Measurements from ENCODE around the gene NAT16. TPM values are rescaled to one million over a fixed set of nuclear protein-coding genes. Genes with fewer than 3 reads are reported as not detected.

The NAT16 gene
- total and polyA plus RNA-seq, 2 of the 13 experiments (the other 11 are each of a cell fraction or from before 2014, with no cell fraction given): 0.04 TPM; not detected in 1

DNA sequence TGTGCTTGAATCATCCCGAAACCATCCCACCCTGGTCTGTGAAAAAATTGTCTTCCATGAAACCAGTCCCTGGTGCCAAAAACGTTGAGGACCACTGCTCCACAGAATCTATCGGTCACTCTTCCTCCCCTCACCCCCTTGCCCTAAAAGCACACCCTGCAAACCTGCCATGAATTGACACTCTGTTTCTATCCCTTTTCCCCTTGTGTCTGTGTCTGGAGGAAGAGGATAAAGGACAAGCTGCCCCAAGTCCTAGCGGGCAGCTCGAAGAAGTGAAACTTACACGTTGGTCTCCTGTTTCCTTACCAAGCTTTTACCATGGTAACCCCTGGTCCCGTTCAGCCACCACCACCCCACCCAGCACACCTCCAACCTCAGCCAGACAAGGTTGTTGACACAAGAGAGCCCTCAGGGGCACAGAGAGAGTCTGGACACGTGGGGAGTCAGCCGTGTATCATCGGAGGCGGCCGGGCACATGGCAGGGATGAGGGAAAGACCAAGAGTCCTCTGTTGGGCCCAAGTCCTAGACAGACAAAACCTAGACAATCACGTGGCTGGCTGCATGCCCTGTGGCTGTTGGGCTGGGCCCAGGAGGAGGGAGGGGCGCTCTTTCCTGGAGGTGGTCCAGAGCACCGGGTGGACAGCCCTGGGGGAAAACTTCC lies 54.0 kb downstream of the NAT16 start (continued):
- TF ChIP-seq SP2 (CRISPR knock-in tag; IDR thresholded peaks at IDR 0.05): no peak
- no peak for TF ChIP-seq ZSCAN20 (CRISPR knock-in tag; IDR thresholded peaks at IDR 0.05; ENCODE audit: borderline replicate concordance)
- TF ChIP-seq, protein P1, sequence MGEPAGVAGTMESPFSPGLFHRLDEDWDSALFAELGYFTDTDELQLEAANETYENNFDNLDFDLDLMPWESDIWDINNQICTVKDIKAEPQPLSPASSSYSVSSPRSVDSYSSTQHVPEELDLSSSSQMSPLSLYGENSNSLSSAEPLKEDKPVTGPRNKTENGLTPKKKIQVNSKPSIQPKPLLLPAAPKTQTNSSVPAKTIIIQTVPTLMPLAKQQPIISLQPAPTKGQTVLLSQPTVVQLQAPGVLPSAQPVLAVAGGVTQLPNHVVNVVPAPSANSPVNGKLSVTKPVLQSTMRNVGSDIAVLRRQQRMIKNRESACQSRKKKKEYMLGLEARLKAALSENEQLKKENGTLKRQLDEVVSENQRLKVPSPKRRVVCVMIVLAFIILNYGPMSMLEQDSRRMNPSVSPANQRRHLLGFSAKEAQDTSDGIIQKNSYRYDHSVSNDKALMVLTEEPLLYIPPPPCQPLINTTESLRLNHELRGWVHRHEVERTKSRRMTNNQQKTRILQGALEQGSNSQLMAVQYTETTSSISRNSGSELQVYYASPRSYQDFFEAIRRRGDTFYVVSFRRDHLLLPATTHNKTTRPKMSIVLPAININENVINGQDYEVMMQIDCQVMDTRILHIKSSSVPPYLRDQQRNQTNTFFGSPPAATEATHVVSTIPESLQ (CRISPR knock-in tag; conservative IDR thresholded peaks at IDR 0.05): no peak
- no peak; the same call in 1 of the 2 replicates for TF ChIP-seq ZNF891 (CRISPR knock-in tag; IDR thresholded peaks at IDR 0.05)
- no peak for TF ChIP-seq ZFP82 (CRISPR knock-in tag; IDR thresholded peaks at IDR 0.05; ENCODE audit: borderline replicate concordance)
- no peak; the same call in none of the 2 replicates for TF ChIP-seq MXD4 (CRISPR knock-in tag; IDR thresholded peaks at IDR 0.05)
- TF ChIP-seq, protein P2, sequence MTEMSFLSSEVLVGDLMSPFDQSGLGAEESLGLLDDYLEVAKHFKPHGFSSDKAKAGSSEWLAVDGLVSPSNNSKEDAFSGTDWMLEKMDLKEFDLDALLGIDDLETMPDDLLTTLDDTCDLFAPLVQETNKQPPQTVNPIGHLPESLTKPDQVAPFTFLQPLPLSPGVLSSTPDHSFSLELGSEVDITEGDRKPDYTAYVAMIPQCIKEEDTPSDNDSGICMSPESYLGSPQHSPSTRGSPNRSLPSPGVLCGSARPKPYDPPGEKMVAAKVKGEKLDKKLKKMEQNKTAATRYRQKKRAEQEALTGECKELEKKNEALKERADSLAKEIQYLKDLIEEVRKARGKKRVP (CRISPR knock-in tag; IDR thresholded peaks at IDR 0.05): no peak
- no peak for TF ChIP-seq MAFF (IDR thresholded peaks at IDR 0.05; ENCODE audit: low read depth, low read length)
- TF ChIP-seq, protein P3, sequence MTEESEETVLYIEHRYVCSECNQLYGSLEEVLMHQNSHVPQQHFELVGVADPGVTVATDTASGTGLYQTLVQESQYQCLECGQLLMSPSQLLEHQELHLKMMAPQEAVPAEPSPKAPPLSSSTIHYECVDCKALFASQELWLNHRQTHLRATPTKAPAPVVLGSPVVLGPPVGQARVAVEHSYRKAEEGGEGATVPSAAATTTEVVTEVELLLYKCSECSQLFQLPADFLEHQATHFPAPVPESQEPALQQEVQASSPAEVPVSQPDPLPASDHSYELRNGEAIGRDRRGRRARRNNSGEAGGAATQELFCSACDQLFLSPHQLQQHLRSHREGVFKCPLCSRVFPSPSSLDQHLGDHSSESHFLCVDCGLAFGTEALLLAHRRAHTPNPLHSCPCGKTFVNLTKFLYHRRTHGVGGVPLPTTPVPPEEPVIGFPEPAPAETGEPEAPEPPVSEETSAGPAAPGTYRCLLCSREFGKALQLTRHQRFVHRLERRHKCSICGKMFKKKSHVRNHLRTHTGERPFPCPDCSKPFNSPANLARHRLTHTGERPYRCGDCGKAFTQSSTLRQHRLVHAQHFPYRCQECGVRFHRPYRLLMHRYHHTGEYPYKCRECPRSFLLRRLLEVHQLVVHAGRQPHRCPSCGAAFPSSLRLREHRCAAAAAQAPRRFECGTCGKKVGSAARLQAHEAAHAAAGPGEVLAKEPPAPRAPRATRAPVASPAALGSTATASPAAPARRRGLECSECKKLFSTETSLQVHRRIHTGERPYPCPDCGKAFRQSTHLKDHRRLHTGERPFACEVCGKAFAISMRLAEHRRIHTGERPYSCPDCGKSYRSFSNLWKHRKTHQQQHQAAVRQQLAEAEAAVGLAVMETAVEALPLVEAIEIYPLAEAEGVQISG (CRISPR knock-in tag; IDR thresholded peaks at IDR 0.05): no peak; the same call in 1 of the 2 replicates
- TF ChIP-seq, protein P4, sequence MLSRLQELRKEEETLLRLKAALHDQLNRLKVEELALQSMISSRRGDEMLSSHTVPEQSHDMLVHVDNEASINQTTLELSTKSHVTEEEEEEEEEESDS (CRISPR knock-in tag; IDR thresholded peaks at IDR 0.05; ENCODE audit: borderline replicate concordance): no peak; the same call in 1 of the 2 replicates
- TF ChIP-seq, protein P5, sequence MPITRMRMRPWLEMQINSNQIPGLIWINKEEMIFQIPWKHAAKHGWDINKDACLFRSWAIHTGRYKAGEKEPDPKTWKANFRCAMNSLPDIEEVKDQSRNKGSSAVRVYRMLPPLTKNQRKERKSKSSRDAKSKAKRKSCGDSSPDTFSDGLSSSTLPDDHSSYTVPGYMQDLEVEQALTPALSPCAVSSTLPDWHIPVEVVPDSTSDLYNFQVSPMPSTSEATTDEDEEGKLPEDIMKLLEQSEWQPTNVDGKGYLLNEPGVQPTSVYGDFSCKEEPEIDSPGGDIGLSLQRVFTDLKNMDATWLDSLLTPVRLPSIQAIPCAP (CRISPR knock-in tag; IDR thresholded peaks at IDR 0.05; ENCODE audit: low read depth): no peak
- no peak for TF ChIP-seq SIX4 (CRISPR knock-in tag; IDR thresholded peaks at IDR 0.05)
- TF ChIP-seq, protein P6, sequence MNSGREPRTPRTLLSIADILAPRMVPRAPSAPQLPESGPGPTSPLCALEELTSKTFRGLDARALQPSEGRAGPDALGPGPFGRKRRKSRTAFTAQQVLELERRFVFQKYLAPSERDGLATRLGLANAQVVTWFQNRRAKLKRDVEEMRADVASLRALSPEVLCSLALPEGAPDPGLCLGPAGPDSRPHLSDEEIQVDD (CRISPR knock-in tag; IDR thresholded peaks at IDR 0.05; ENCODE audit: borderline replicate concordance): peak; percentile 31; the same call in 1 of the 2 replicates
- TF ChIP-seq ZNF24 (IDR thresholded peaks at IDR 0.05): no peak
- TF ChIP-seq, protein P7, sequence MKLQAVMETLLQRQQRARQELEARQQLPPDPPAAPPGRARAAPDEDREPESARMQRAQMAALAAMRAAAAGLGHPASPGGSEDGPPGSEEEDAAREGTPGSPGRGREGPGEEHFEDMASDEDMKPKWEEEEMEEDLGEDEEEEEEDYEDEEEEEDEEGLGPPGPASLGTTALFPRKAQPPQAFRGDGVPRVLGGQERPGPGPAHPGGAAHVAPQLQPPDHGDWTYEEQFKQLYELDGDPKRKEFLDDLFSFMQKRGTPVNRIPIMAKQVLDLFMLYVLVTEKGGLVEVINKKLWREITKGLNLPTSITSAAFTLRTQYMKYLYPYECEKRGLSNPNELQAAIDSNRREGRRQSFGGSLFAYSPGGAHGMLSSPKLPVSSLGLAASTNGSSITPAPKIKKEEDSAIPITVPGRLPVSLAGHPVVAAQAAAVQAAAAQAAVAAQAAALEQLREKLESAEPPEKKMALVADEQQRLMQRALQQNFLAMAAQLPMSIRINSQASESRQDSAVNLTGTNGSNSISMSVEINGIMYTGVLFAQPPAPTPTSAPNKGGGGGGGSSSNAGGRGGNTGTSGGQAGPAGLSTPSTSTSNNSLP (IDR thresholded peaks at IDR 0.05; ENCODE audit: low read depth, low read length): no peak
- TF ChIP-seq MIXL1 (CRISPR knock-in tag; IDR thresholded peaks at IDR 0.05): no peak; the same call in 1 of the 2 replicates
- TF ChIP-seq SP4 (CRISPR knock-in tag; IDR thresholded peaks at IDR 0.05): peak; percentile 65; the same call in 1 of the 2 replicates
- TF ChIP-seq, protein P8, sequence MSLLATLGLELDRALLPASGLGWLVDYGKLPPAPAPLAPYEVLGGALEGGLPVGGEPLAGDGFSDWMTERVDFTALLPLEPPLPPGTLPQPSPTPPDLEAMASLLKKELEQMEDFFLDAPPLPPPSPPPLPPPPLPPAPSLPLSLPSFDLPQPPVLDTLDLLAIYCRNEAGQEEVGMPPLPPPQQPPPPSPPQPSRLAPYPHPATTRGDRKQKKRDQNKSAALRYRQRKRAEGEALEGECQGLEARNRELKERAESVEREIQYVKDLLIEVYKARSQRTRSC (CRISPR knock-in tag; IDR thresholded peaks at IDR 0.05; ENCODE audit: low read depth): no peak
- no peak; the same call in 1 of the 2 replicates for TF ChIP-seq TARDBP (CRISPR knock-in tag; IDR thresholded peaks at IDR 0.05)
- no peak for TF ChIP-seq KAT2B (IDR thresholded peaks at IDR 0.05; ENCODE audit: borderline replicate concordance, low read depth, low read length)
